Activated CD4-positive, alpha-beta T cell treated with anti-CD3 and anti-CD28 coated beads for 1 hour (primary cell): ENCODE data around the gene FZR1.
"Not testable (repeated sequence)": the region's sequence is repeated elsewhere in the genome, so short reads cannot be mapped to it uniquely, and the experiment has no call there.

Experiments used
- DNase-seq: peaks from one replicate; pipeline ENCODE4 v3.0.0-alpha.2; 2020

The FZR1 gene

DNA sequence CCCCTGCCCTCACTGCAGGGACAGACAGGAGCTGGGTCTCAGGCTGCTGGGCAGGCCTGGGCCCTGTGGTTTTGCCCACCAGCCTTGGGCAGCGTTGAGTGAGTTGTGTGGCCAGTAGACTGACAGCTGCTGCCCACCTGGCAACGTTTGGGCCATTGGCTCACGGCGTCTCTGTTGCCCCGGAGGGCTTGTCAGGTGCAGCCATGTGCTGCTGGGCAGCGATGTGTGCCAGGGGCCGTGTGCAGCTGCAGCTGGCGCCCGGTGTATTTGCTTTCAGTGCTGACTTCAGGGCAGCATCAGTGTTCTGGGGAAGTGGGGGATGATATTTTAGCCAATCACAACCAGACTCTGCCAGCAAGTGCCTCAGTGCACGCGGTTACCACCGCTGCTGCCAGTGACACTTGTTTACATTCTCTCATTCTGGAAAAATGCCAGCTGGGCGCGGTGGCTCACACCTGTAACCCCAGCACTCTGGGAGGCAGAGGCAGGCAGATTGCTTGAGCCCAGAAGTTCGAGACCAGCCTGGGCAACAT lies 10.6 kb downstream of the FZR1 start:
- DNase-seq = no peak

DNA sequence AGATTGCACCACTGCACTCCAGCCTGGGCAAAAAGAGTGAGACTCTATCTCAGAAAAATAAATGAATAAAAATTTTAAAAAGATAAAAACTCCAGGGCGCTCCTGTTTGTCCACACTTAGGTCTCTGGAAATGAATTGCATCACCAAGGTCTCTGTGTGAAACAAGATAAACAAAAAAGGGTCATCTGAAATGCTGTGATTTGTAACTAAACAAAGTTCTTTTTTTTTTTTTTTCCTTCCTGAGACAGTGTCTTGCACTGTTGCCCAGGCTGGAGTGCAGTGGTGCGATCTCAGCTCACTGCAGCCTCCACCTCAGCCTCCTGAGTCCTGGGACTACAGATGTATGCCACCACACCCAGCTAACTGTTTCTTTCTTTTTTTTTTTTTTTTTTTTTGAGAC lies 11.5 kb downstream of the FZR1 start:
- DNase-seq = no peak

DNA sequence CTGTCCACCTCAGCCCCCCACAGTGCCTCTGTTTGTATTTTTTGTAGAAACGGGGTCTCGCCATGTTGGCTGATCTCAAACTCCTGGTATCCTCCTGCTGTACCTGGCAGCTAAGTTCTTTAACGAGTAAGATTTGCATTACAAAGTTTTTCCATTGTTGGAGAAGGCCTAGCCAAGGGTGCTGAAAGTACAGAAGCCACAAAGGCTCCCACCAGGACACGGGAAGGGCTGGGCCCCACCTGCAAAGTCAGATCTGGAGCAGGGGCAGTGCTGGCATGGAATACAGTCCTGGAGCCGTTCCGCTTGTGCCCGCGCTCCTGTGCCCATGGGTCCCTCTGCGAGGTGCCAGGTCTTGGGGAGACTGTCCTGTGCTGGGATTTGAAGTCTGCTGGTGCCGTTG lies 12.1 kb downstream of the FZR1 start:
- DNase-seq = no peak

DNA sequence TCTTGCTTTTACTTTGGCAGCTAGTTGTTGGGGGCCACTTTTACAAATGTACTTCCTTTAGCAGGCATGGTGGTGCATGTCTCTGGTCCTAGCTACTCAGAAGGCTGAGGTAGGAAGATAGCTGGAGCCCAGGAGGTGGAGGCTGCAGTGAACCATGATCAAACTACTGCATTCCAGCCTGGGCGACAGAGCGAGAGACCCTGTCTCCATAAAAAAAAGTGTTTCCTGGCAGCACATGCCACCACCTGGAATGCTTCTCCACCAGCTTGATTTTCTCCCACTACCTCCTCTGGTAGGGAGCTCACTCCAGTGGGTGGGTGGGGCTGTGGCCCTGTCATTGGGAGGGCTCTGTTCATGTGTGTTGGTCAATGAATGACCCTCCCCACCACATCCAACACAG lies 12.5 kb downstream of the FZR1 start:
- DNase-seq = no peak

DNA sequence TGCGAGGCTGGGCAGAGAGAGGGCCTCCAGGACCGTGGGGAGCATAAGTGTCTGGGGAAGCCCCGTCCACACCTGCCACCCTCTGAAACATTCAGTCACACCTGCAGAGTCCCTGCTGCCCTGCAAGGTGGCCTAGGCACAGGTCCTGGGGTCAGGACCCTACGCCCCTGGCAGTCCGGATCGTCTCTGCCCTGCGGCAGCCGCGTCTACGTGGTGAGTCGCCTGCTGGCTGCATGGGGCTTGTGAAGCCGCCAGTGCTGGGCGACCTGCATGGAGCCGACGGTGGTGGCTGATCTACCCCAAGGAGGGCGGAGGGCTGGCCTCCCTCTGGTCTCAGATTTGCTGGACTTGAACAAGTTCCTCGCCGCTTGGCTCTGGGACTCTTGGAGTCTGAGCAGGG lies 13.0 kb downstream of the FZR1 start:
- DNase-seq = no peak

DNA sequence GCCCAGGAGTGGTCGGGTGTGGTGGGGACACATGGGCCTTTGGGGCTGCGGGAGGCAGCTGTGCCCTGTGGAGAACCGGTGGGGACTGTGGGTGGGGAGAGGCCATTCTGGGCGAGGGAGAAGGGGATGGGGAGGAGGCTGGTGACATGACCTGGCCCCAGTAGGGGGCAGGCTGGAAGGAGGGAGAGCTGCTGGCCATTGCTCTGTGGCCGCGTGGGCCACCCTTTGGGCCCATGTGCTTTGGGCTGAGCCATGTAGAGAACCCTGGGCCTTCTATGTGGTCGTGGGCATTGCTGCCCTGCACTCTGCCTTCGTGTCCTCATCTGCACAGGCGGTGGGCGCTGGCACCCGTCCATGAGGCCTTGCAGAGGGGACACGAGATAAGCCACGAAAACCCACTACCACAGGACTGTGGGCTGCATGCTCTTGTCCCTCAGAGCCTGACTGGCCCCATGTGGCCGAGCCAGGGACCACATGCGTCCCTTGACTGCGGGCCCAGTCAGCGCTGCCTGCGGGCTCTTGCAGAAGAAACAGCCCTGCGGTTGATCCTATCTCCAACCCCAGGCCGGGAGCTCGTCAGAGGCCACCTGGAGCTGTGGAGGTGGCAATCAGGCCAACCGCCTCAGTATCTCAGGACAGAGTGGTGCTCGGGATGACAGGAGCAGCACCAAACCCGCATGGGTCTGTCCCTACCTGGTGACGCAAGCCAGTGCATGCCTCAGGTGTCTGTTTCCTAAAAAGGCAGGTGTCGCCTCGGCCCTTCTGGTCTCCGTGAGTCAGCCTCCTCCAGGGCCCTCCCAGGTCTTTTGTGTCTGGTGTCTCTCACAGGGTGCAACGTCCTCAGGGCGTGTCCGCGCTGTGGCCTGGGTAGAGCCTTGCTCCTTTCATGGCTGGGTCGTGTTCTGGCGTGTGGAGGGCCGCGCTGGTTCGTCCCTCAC lies 14.3 kb downstream of the FZR1 start:
- no peak for DNase-seq

DNA sequence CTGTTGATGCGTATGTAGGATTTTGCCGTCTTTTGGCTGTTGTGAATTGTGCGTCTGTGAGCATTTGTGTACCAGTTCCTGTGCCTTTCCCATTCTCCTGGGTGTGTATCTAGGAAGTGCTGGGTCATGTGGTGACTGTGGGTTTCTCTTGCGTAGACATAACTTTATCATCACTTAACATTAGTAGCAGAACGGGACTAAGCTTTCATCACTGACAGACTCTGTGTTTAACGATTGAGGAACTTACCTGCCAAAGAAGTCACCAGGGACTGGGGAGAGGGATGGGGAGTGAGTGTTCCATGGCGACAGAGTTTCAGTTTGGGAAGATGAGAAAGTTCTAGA lies 15.0 kb downstream of the FZR1 start:
- no peak for DNase-seq

DNA sequence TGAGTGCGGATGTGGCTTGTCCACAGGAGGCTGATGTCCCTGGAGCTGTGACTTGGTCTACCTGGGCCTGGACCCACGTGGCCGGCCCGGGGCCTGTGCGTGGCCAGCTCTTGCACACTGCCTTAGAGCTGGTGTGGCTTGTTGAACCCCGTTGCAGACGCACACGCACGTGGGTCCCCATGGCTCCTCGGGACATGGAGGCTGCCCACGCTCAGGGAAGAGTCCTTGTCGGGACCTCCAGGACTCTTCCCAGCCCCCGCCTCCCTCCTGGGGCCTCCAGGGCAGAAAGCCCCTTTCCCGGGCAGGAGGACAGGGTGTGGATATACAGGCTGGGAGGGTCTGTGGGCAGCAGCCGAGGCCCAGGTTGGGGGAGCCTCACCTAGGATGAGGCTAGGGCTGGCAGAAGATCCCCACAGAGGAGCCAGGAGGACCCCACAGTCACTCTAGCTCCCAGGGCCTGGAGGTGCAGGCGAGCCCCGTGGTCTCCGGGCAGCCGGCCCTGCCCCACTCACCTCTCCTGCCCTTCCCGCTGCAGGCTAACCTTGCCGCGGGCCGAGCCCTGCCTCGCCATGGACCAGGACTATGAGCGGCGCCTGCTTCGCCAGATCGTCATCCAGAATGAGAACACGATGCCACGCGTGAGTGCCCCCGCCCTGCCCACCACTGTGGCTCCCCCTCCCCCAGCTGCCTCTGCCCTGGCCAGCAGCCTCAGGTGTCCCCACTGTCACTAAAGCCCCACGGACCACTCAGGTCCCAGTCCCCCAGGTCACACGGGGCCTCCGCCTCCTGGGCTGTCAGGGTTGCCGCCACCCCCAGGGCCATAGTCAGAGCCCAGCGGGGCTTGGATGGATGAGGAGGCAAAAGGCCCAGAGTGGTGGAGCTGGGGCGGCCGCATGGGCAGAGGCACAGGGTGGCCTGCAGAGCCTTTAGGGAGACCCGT lies 16.6 kb downstream of the FZR1 start:
- no peak for DNase-seq

DNA sequence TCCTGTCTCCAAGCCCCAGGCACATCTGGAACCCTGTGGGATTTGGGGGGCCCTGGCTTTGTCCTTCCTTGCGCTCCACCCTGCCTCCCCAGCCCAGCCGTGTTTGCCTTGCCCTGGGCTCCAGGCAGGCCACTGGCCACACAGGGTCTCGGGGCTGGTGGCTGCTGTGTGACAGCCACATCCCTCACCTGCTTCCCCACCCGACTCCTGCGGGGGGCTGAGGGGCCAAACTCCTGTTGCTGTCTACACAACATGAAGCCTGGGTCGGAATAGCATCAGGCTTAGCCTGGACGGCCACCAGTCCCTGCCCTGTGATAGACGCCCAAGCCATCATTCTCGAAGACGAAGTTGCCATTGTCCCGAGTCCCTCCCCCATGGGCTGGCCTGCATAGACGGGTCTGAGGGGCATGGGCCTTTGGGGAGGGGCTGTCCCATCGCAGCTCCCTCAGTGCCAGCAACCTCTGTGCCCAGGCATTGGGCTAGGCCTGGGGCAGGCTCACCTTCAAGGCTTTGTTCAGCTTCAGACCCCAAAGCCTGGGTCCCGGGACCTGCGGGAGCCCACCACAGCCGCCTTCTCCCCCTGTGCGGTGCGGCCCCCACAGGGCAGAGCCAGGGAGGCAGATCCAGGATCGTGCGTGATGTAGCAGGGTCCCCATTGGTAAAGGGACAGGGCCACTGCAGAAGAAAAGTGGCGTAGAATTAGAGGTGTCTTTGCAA lies 17.4 kb downstream of the FZR1 start:
- no peak for DNase-seq

DNA sequence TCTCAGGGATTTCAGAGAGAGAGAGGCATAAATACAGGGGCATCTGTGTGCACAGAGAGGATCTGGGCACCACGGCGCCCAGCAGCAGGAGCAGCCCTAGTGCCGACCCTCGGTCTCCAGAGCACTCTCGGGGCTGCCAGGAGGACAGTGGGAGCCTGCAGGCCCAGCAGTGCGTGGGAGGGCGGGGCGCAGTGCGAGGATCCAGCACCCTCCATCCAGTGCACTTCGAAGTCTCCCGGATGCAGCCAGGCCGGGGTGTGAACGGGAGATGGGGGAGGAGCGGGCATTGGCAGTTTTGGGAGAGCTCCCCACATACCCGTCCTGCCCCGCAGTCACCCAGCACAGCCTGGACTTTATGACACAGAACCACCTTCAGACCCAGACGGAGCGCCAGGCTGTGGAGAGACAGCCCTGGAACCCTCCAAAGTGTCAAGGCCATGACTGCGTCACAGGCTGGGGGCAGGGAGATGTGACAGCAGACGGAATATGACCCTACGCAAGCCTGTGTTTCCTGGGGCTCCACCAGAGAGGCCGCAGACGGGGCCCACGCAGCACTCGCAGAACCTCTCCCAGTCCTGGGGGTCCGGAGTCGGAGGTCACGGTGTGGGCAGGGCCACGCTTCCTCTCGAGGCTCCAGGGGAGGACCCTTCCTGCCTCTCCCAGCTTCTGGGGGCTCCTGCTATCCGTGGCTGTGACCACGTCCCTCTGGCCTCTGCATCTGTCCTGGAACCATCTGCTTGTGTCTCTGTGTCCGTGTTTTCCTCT lies 18.1 kb downstream of the FZR1 start:
- no peak for DNase-seq

DNA sequence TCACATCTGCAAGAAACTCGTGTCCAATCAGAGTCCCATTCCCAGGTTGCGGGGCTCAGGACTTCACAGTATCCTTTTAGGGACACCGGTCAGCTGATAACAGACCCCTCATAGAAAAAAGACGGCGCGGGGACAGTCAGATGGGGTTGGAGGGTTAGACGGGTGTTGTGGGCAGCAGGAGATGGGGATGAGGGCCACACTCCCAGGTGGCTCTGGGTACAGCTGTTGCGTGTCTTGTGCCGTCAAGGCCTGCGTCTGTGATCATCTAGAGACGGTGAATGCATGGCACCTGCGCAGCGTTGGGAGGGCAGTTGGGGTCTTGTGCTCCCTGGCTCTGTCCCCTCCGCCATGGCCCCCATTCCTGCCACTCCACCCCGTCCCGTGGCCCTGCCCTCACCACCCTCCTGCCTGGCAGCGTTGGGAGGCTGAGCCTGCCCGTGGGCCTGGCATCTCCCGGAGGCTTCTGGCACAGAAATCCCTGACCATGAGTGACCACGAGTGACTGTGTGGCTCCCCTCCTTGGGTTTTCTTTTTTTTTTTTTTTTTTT lies 18.9 kb downstream of the FZR1 start:
- DNase-seq = no peak

DNA sequence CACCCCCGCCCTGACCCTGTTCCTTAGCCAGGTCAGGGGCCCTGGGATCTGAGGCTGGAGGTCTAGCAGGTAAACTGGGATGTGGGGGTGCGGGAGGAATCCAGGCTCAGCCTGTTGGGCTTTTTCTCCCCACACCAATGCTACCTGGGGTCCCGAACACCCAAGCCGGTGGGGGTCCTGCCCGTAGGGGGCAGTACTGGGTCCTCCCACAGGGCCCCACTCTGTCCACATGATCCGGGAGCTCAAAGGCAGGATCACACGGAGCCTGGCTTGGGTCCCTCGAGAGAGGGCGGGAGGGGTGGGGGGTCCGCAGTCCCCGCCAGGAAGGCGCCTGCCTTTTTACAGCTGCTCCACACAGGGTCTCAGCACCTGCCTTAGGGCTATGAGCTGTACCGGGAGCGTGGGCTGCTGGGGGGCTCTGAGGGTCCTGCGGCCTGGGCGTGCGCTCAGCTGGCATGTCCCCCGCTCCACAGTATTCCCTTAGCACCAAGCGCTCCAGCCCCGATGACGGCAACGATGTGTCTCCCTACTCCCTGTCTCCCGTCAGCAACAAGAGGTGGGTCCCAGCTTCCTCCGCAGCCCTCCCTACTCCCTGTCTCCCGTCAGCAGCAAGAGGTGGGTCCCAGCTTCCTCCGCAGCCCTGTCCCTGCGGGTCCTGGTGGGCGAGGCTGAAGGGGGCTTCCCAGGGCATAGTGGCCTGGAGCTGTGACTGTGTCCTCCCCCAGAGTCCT lies 20.6 kb downstream of the FZR1 start:
- no peak for DNase-seq

DNA sequence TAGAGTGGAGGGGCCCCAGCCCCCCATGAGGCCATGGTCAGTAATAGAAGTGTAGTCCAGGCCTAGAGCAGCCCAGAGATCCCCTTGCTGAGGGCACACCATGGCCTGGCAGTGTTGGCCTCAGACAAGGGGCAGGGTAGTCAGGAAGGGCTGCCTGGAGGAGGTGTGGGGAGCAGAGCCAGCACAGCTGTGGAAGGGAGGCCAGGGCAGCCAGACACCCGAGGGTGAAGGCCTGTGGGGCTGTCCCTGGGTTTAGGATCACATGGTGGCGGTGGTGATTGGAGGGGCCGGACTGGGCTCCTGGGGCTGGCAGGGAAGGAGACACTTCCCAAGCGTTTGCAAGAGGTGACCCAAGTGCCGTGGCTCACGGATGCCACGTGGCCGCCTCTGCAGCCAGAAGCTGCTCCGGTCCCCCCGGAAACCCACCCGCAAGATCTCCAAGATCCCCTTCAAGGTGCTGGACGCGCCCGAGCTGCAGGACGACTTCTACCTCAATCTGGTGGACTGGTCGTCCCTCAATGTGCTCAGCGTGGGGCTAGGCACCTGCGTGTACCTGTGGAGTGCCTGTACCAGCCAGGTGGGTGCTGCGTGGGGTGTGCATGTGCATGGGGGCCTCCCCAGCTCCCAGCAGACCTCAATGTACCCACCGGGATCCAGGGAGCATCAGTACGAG lies 21.3 kb downstream of the FZR1 start:
- DNase-seq = no peak

DNA sequence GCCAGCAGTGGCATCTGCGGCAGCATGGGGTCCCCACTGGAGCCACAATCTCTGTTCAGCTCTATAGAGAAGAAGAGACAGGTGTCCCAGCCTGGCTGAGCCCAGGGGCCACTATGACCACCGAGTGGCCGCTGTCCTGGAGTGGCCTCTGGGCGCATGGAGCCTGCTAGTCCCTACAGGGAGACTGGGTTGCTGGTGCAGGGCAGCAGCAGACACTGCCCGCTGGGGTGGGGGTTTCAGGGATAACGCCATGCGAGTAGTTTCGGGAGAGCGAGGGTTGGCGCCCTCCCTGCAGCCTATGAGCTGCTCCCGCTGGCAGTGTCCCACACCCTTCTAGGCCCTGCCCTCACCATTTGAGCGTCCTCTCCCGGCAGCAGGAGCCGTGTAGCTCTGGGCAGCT lies 22.0 kb downstream of the FZR1 start:
- no peak for DNase-seq

DNA sequence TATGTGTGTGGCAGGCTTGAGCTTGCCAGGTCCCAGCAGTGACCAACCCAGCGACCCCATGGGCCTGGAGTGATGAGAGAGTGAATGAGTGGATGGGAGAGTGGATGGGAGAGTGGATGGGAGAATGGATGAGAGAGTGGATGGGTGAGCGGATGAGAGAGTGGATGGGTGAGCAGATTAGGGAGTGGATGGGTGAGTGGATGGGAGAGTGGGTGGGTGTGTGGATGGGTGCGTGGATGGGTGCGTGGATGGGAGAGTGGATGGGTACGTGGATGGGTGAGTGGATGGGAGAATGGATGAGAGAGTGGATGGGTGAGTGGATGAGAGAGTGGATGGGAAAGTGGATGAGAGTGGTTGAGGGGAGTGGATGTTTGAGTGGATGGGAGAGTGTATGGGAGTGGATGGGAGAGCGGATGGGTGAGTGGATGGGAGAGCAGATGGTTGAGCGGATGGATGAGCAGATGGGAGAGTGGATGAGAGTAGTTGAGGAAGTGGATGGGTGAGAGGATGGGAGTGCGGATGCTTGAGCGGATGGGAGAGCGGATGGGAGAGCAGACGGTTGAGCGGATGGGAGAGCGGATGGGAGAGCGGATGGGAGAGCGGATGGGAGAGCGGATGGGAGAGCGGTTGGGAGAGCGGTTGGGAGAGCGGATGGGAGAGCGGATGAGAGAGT lies 22.6 kb downstream of the FZR1 start:
- no peak for DNase-seq

DNA sequence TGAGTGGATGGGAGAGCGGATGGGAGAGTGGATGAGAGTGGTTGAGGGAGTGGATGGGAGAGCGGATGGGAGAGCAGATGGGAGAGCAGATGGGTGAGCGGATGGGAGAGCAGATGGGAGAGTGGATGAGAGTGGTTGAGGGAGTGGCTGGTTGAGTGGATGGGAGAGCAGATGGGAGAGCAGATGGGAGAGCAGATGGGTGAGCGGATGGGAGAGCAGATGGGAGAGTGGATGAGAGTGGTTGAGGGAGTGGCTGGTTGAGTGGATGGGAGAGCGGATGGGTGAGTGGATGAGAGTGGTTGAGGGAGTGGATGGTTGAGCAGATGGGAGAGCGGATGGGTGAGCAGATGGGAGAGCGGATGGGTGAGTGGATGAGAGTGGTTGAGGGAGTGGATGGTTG lies 23.2 kb downstream of the FZR1 start:
- not testable (repeated sequence) for DNase-seq

DNA sequence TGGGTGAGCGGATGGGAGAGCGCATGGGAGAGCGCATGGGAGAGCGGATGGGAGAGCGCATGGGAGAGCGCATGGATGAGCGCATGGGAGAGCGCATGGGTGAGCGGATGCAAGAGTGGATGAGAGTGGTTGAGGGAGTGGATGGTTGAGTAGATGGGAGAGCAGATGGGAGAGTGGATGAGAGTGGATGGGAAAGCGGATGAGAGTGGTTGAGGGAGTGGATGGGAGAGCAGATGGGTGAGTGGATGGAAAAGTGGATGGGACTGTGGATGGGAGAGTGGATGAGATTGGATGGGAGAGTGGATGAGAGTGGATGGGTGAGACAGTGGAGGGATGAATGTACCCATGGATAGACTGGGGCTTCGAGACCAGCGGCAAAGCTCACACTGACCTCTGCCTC lies 24.3 kb downstream of the FZR1 start:
- no peak for DNase-seq

DNA sequence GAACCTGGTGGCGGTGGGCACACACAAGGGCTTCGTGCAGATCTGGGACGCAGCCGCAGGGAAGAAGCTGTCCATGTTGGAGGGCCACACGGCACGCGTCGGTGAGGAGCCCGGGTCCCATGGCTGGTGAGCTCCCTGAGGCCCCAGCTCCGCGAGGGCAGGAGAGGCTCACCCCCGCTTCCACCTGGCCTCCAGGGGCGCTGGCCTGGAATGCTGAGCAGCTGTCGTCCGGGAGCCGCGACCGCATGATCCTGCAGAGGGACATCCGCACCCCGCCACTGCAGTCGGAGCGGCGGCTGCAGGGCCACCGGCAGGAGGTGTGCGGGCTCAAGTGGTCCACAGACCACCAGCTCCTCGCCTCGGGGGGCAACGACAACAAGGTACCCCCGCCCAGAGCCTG lies 25.6 kb downstream of the FZR1 start:
- no peak for DNase-seq

DNA sequence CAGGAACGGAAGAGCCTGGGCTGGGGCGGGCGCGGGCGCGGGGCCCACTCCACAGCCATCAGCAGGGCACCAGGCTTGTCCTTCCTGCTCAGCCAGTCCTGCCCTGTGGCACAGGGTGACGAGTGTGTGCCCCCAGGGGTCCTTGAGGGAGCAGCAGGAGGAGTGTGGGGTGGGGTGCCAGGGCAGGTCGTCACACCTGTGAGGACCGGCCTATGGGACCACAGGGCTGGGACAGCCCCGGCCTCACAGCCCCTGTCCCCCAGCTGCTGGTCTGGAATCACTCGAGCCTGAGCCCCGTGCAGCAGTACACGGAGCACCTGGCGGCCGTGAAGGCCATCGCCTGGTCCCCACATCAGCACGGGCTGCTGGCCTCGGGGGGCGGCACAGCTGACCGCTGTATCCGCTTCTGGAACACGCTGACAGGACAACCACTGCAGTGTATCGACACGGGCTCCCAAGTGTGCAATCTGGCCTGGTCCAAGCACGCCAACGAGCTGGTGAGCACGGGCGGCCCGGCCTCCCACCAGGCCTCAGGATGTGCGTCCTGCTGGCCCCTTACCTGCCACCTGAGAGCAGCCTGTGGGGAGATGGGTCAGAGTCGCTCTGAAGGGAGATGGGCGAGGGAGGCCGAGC lies 26.2 kb downstream of the FZR1 start:
- DNase-seq = no peak

DNA sequence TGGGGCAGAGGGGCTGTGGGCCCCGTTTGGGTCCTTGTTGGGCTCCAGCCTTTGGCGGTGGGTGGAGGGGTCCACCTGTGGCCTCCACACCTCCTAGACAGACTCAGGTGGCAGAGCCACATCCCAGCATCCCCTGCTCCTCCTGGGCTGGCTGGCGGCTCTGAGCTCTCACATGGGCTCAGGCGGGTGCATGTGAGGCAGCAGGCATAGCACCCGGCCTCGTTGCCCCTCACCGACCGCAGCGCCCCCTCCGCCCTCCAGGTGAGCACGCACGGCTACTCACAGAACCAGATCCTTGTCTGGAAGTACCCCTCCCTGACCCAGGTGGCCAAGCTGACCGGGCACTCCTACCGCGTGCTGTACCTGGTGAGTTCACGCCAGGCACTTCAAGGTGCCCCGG lies 26.9 kb downstream of the FZR1 start:
- no peak for DNase-seq
